Ectodermal cell (in vitro differentiated cells): ENCODE measurements around the gene CSF1.
A peak's percentile ranks its signal among the peaks of the same experiment; 100 is the strongest.

Experiments
- H3K27ac ChIP-seq: 2 replicates; pipeline ENCODE4 v1.7.0; 2013; ENCODE audit warnings: mild to moderate bottlenecking, low read depth, low read length; ENCODE audit not compliant: insufficient read depth, poor library complexity, severe bottlenecking
- H3K27me3 ChIP-seq: 2 replicates; pipeline ENCODE4 v1.7.0; 2013; ENCODE audit warnings: mild to moderate bottlenecking, low read length; ENCODE audit not compliant: insufficient read depth, control insufficient read depth, poor library complexity, severe bottlenecking
- H3K36me3 ChIP-seq: one replicate; pipeline ENCODE4 v1.7.0; 2013; ENCODE audit warnings: low read length; ENCODE audit not compliant: control insufficient read depth, insufficient read depth
- H3K4me1 ChIP-seq: one replicate; pipeline ENCODE4 v1.7.0; 2013; ENCODE audit warnings: low read length; ENCODE audit not compliant: control insufficient read depth, insufficient read depth
- H3K4me3 ChIP-seq: 2 replicates; pipeline ENCODE4 v1.7.0; 2013; ENCODE audit warnings: low read depth, low read length, control low read depth; ENCODE audit not compliant: insufficient read depth
- H3K9me3 ChIP-seq: 2 replicates; pipeline ENCODE4 v1.7.0; 2013; ENCODE audit warnings: mild to moderate bottlenecking, low read length, moderate library complexity; ENCODE audit not compliant: control insufficient read depth
- WGBS, 2 experiments: methylation state at CpG; one replicate each; pipeline ENCODE4 v1.1.7; 2013; ENCODE audit warnings: missing lambda C conversion rate in 2 of 2; 5-methylcytosine and 5-hydroxymethylcytosine counted together

CSF1 gene

DNA sequence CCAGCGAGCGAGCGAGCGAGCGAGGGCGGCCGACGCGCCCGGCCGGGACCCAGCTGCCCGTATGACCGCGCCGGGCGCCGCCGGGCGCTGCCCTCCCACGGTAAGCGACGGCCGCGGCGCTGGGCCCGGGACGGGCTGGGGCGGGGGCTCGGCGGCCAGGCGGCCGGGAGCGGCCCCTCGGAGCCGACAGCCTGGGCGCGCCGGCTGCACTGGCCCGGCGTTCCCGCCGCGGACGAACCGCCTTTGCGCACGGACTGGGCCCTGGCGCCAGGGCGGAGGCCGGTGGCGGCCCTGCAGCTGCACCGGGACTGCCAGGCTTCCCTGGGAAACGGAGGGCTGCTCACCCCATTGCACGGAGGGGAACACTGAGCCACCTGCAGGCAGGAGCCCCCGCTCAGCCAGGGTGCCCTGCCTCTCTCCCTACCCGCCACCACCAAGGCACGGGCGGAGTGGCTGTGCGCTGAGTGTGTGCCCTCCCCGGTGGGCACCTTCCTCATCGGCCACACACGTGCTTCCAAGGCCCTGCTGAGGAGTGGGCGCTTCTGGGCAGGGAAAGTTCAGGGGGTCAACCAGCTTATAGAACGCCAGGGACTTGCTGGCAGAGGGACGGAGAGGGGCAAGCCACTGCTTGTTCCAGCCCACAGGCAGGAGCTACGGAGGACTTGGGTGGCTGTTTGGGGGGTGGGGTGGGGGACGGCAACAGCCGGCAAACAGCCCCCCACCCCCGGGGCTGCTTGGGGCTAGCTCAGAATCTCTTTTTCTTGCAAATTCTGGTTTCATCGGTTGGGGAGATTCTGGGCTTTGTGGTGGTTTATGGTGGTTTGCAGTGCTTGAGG, 532 bp downstream of the CSF1 start:
- no peaks in the 10 kb centered on the region for H3K36me3 ChIP-seq
- H3K4me1 ChIP-seq, result peaks cover 20% of the 10 kb centered on the region
- H3K9me3 ChIP-seq, result no peaks in the 10 kb centered on the region
- H3K27me3 ChIP-seq, result peaks cover 52% of the 10 kb centered on the region
- no peak overlapping the region for H3K27ac ChIP-seq
- H3K4me3 ChIP-seq, result peak overlapping the region; percentile 61
- WGBS, 2 experiments, result 2 to 3% methylated on average over 70 of the region's 70 CpGs

DNA sequence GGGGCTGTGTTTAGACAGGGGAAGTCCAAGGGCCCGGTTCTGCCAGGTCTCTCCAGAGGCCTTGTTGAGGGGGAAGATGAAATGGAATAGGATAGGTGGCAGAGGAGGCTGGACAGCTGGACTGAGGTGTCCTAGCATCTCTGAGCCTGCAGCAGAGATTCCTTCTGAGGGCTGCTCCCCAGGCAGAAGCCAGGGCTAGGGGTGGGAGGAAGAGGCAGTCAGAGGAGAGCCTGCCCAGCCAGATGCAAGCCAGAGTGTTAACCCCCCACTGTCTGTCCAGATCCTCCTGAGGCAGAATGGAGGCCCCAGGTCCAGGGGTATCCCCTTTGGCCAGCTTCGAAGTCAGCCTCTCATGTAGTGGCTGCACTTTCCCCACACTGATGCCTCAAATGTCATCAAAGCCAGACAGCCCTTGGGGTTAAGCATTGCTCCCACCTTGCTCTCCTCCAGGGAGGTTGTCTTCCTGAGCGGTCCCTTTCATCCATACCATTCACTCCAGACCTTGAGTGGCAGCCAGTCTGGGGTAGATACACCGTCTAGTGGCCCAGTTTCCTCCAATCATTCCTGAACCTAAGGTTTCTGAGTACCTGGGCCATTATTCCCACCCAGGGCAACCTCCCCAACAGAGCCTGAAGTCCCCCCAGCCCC, 1.7 kb downstream of the CSF1 start:
- no peak overlapping the region for H3K4me3 ChIP-seq
- no peak overlapping the region for H3K27ac ChIP-seq
- no peaks in the 10 kb centered on the region for H3K36me3 ChIP-seq
- 74 to 79% methylated on average over 4 of the region's 4 CpGs for WGBS, 2 experiments
- no peaks in the 10 kb centered on the region for H3K9me3 ChIP-seq
- H3K27me3 ChIP-seq, result peaks cover 51% of the 10 kb centered on the region
- peaks cover 20% of the 10 kb centered on the region for H3K4me1 ChIP-seq

DNA sequence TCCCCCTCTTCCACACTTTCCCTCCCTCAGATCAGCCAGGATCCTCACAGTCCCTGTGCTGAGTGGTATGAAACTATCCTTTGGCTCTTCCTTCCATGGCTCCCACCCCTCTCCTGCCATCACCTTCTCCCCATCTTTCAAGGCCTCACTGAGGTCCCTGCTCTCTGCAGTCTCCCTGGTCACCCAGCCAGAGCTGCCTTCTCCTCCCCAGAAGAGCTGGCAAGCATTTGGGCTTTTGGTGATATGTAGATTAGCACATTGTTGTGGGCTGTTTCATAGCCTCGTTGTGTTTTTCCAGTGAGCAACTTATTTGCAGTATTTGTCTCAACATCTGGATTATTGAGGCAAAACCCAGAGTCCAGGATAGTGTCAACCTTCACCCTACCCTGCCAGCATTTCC, 2.2 kb downstream of the CSF1 start:
- WGBS, 2 experiments, result 83 to 94% methylated on average over 1 of the region's 1 CpG
- Histone ChIP-seq H3K27ac (no peak overlapping the region), H3K9me3 (no peaks in the 10 kb centered on the region), H3K4me1 (peaks cover 20% of the 10 kb centered on the region), H3K36me3 (no peaks in the 10 kb centered on the region), H3K4me3 (no peak overlapping the region), H3K27me3 (peaks cover 46% of the 10 kb centered on the region)

DNA sequence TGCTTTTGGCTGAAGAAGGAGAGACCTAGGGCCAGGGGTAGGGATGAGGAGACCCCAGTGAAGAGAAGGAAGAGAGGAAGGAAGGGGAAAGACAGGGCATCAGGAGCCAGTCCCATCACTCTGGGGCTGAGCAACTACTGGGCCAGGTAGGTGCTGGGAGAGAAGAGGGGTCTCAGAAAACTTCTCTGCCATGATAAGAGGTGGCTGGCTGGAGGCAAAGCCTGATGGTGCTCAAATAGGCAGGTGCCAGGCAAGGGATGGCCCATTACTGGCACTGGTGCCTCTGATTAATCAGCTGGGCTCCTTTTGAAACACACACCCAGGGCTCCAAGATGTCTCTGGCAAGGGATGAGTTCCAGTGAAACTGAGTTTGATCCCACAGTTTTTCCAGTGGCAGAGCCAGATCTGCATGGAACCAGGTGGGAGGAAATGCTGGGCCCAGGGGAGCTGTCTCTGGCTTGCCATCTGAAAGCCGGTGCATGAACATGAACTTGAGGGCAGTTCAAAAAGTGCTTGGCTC, 2.8 kb downstream of the CSF1 start:
- Histone ChIP-seq H3K4me1 (peaks cover 20% of the 10 kb centered on the region), H3K36me3 (no peaks in the 10 kb centered on the region), H3K4me3 (no peak overlapping the region), H3K27me3 (peaks cover 41% of the 10 kb centered on the region), H3K27ac (no peak overlapping the region), H3K9me3 (no peaks in the 10 kb centered on the region)
- WGBS, 2 experiments, result 81 to 90% methylated on average over 1 of the region's 1 CpG

DNA sequence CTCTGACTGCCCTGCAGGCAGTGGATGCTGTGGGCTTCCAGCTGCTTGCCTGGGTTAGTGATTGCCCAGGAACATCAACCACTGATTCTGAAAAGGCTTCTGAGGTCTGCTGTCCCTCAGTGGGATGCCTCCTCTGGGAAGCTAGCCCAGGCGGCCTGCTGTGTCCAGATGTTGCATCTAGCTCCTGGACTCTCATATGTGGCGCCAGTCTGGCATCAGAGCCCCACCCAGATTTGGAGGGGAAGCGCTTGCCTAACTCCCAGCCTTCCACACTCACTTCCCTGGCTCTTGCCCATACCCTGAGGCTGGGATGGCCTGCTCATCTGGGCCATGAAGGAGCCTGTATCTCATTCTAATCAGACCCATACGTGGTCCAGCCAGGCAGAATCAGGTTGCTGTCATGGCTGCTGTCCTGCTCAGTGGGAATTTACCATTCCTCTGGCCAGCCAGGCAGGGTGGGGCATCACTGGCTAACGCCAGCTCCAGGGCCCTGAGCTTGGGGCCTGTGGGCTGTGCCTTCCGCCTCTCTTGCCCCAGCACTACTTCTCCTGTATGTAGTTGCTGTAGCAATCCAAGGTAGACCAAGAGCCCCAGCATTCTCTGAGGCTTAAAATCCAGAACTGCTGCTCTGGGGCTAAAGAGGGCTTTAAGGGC, 4.1 kb downstream of the CSF1 start:
- Histone ChIP-seq H3K36me3 (no peaks in the 10 kb centered on the region), H3K27ac (no peak overlapping the region), H3K4me3 (no peak overlapping the region), H3K27me3 (peaks cover 28% of the 10 kb centered on the region), H3K4me1 (peaks cover 20% of the 10 kb centered on the region), H3K9me3 (no peaks in the 10 kb centered on the region)
- 88 to 91% methylated on average over 6 of the region's 6 CpGs for WGBS, 2 experiments

DNA sequence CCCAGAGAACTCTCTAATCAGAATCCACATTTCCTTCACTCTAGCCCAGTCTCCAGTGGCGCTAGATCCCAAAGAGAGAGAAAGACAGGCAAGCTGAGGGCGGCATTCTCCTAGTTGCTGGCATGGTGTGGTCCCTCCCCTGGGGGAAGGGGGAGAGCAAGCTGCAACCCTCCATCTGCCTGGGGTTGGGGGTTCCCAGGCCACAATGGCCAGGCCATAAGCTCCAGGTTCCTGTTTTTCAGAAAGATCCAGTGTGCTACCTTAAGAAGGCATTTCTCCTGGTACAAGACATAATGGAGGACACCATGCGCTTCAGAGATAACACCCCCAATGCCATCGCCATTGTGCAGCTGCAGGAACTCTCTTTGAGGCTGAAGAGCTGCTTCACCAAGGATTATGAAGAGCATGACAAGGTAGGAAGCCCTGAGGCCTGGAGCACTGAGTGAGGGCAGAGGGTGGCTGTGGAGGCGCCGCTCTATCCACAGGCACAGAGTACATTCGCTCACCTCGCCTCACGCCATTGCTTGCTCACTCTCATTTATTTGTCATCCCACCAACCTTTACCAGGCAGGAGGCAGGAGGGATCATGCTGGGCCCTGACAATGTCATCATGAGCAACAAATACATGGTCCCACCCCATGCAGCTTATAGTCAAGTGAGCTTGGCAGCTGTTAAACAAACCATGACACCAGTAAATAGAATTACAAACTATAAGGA, 6.6 kb downstream of the CSF1 start:
- Histone ChIP-seq H3K4me3 (no peak overlapping the region), H3K4me1 (peaks cover 3% of the 10 kb centered on the region), H3K36me3 (no peaks in the 10 kb centered on the region), H3K27me3 (peaks cover 7% of the 10 kb centered on the region), H3K9me3 (no peaks in the 10 kb centered on the region), H3K27ac (no peak overlapping the region)
- 87 to 91% methylated on average over 9 of the region's 9 CpGs for WGBS, 2 experiments

DNA sequence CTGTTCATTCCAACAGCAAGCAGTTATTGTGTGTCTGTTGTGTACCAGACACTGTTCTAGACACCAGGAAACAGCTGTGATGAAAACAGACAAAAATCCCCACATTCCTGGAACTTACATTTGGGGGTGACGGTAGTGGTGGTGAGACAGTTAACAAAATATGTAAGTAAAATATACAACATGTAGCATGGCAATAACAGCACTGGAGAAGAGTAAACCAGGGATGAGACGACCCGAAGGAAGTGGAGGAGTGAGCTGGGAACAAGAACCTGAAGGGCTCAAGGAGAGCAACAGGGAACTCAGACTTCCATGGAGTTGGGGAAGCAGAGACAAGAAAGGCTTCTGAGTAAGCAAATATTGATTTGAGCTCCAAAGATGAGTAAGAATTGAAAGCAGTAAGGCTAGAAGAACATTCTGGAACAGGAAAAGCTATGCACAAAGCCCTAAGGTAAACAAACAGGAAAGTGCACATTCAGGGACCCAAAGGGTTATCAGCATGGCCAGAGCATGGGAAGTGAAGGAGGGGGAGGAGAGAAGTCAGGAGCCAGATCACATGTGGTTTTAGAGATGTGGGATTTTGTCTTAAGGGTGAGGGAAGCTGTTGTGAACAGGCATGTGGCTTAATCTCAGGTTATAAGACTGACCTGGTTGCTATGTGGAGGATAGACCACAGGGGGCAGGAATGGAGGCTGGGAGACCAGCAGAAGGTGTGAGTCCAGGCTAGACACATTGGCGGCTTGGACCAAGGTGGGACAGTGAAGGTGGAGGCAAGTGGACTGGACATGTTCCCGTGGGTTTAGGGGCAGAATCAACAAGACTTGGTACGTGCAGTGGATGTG, 7.3 kb downstream of the CSF1 start:
- Histone ChIP-seq H3K9me3 (no peaks in the 10 kb centered on the region), H3K36me3 (no peaks in the 10 kb centered on the region), H3K27ac (no peak overlapping the region), H3K4me1 (no peaks in the 10 kb centered on the region), H3K27me3 (no peaks in the 10 kb centered on the region), H3K4me3 (no peak overlapping the region)
- WGBS, 2 experiments, result 93 to 95% methylated on average over 5 of the region's 6 CpGs

DNA sequence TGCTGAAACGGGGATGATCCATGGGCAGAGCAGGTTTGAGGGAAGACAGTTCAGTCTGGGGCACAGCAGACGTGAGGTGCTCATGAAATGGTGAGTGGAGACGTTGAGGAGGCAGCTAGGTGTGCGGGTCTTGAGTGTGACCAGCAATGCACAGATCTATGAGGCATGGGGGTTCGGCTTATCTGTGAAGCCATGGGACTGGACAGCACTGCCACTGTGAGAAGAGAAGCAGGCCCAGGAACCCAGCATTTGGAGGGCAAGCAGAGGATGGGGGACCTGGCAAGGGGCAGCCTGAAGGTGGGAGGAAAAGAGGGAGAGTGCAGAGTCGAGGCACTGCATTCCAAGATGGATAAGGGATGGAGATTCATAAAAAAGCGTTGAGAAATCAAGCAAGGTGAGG, 8.0 kb downstream of the CSF1 start:
- Histone ChIP-seq H3K27me3 (no peaks in the 10 kb centered on the region), H3K36me3 (no peaks in the 10 kb centered on the region), H3K27ac (no peak overlapping the region), H3K4me1 (peaks cover 2% of the 10 kb centered on the region), H3K9me3 (no peaks in the 10 kb centered on the region), H3K4me3 (no peak overlapping the region)
- WGBS, 2 experiments, result 91 to 93% methylated on average over 7 of the region's 7 CpGs

DNA sequence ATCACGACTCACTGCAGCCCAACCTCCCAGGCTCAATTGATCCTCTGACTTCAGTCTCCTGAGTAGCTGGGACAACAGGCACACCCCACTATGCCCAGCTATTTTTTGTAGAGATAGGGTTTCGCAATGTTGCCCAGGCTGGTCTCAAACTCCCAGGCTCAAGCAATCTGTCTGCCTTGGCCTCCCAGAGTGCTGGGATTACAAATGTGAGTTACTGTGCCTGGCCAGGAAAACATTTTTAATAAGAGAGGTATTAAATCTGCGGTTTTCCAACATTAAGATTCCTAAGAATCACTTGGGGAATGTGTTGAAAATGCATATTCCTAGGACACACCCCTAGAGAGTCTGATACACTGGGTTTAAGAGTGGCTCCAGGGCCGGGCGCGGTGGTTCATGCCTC, 8.7 kb downstream of the CSF1 start:
- Histone ChIP-seq H3K4me3 (no peak overlapping the region), H3K27me3 (no peaks in the 10 kb centered on the region), H3K36me3 (no peaks in the 10 kb centered on the region), H3K9me3 (no peaks in the 10 kb centered on the region), H3K4me1 (peaks cover 7% of the 10 kb centered on the region), H3K27ac (no peak overlapping the region)
- WGBS, 2 experiments, result 93 to 96% methylated on average over 6 of the region's 6 CpGs
